ENCODE data around the gene GAREM1.

The GAREM1 gene

GRCh38 chr18:32378705-32379104 is 92.0 kb downstream of the GAREM1 start:
- Histone ChIP-seq H3K36me3 (ENCODE audit: control insufficient read depth, insufficient read depth, low read length) (no peaks in the 10 kb centered on the region), H3K27me3 (ENCODE audit: control insufficient read depth, insufficient read depth, low read length) (no peaks in the 10 kb centered on the region), H3K9ac (ENCODE audit: low read depth, low read length) (no peak overlapping the region), H3K4me3 (ENCODE audit: low read depth, low read length) (no peak overlapping the region), H3K4me1 (ENCODE audit: control insufficient read depth, insufficient read depth, low read length) (no peaks in the 10 kb centered on the region), H3K9me3 (ENCODE audit: control insufficient read depth, insufficient read depth, low read length) (no peaks in the 10 kb centered on the region)

- H3K9me3 ChIP-seq (ENCODE audit: control insufficient read depth, insufficient read depth, low read length) = no peaks in the 10 kb centered on the region
- H3K36me3 ChIP-seq (ENCODE audit: control insufficient read depth, insufficient read depth, low read length) = no peaks in the 10 kb centered on the region
- H3K27me3 ChIP-seq (ENCODE audit: control insufficient read depth, insufficient read depth, low read length) = no peaks in the 10 kb centered on the region
- peaks cover 3% of the 10 kb centered on the region for H3K4me1 ChIP-seq (ENCODE audit: control insufficient read depth, insufficient read depth, low read length)
- H3K4me3 ChIP-seq (ENCODE audit: low read depth, low read length) = no peak overlapping the region
- no peak overlapping the region for H3K9ac ChIP-seq (ENCODE audit: low read depth, low read length)
These were observed 96.7 kb downstream of the GAREM1 start for GRCh38 chr18:32373995-32374394.

- Histone ChIP-seq H3K9ac (ENCODE audit: low read depth, low read length) (no peak overlapping the region), H3K9me3 (ENCODE audit: control insufficient read depth, insufficient read depth, low read length) (no peaks in the 10 kb centered on the region), H3K27me3 (ENCODE audit: control insufficient read depth, insufficient read depth, low read length) (no peaks in the 10 kb centered on the region), H3K36me3 (ENCODE audit: control insufficient read depth, insufficient read depth, low read length) (no peaks in the 10 kb centered on the region), H3K4me1 (ENCODE audit: control insufficient read depth, insufficient read depth, low read length) (peaks cover 3% of the 10 kb centered on the region), H3K4me3 (ENCODE audit: low read depth, low read length) (no peak overlapping the region)
These were observed 97.2 kb downstream of the GAREM1 start for GRCh38 chr18:32373505-32373904.

- H3K27me3 ChIP-seq (ENCODE audit: control insufficient read depth, insufficient read depth, low read length) = no peaks in the 10 kb centered on the region
- no peaks in the 10 kb centered on the region for H3K9me3 ChIP-seq (ENCODE audit: control insufficient read depth, insufficient read depth, low read length)
- H3K9ac ChIP-seq (ENCODE audit: low read depth, low read length) = no peak overlapping the region
- peaks cover 3% of the 10 kb centered on the region for H3K4me1 ChIP-seq (ENCODE audit: control insufficient read depth, insufficient read depth, low read length)
- no peak overlapping the region for H3K4me3 ChIP-seq (ENCODE audit: low read depth, low read length)
- no peaks in the 10 kb centered on the region for H3K36me3 ChIP-seq (ENCODE audit: control insufficient read depth, insufficient read depth, low read length)
These were observed 98.2 kb downstream of the GAREM1 start for GRCh38 chr18:32372381-32373061.

GRCh38 chr18:32372047-32372380 is 98.7 kb downstream of the GAREM1 start:
- Histone ChIP-seq H3K4me3 (ENCODE audit: low read depth, low read length) (no peak overlapping the region), H3K9me3 (ENCODE audit: control insufficient read depth, insufficient read depth, low read length) (no peaks in the 10 kb centered on the region), H3K9ac (ENCODE audit: low read depth, low read length) (no peak overlapping the region), H3K36me3 (ENCODE audit: control insufficient read depth, insufficient read depth, low read length) (no peaks in the 10 kb centered on the region), H3K27me3 (ENCODE audit: control insufficient read depth, insufficient read depth, low read length) (no peaks in the 10 kb centered on the region), H3K4me1 (ENCODE audit: control insufficient read depth, insufficient read depth, low read length) (peaks cover 3% of the 10 kb centered on the region)

- no peaks in the 10 kb centered on the region for H3K36me3 ChIP-seq (ENCODE audit: control insufficient read depth, insufficient read depth, low read length)
- no peak overlapping the region for H3K9ac ChIP-seq (ENCODE audit: low read depth, low read length)
- no peak overlapping the region for H3K4me3 ChIP-seq (ENCODE audit: low read depth, low read length)
- H3K27me3 ChIP-seq (ENCODE audit: control insufficient read depth, insufficient read depth, low read length) = no peaks in the 10 kb centered on the region
- H3K9me3 ChIP-seq (ENCODE audit: control insufficient read depth, insufficient read depth, low read length) = no peaks in the 10 kb centered on the region
- peaks cover 3% of the 10 kb centered on the region for H3K4me1 ChIP-seq (ENCODE audit: control insufficient read depth, insufficient read depth, low read length)
These were observed 99.3 kb downstream of the GAREM1 start for GRCh38 chr18:32371384-32371783.

GRCh38 chr18:32368991-32369390 is 101.7 kb downstream of the GAREM1 start:
- no peak overlapping the region for H3K4me3 ChIP-seq (ENCODE audit: low read depth, low read length)
- no peaks in the 10 kb centered on the region for H3K9me3 ChIP-seq (ENCODE audit: control insufficient read depth, insufficient read depth, low read length)
- no peak overlapping the region for H3K9ac ChIP-seq (ENCODE audit: low read depth, low read length)
- no peaks in the 10 kb centered on the region for H3K27me3 ChIP-seq (ENCODE audit: control insufficient read depth, insufficient read depth, low read length)
- H3K4me1 ChIP-seq (ENCODE audit: control insufficient read depth, insufficient read depth, low read length) = peaks cover 3% of the 10 kb centered on the region
- no peaks in the 10 kb centered on the region for H3K36me3 ChIP-seq (ENCODE audit: control insufficient read depth, insufficient read depth, low read length)

GRCh38 chr18:32368170-32368569 is 102.5 kb downstream of the GAREM1 start:
- peaks cover 3% of the 10 kb centered on the region for H3K4me1 ChIP-seq (ENCODE audit: control insufficient read depth, insufficient read depth, low read length)

GRCh38 chr18:32366586-32367538 is 103.8 kb downstream of the GAREM1 start:
- Histone ChIP-seq H3K27me3 (ENCODE audit: control insufficient read depth, insufficient read depth, low read length) (no peaks in the 10 kb centered on the region), H3K4me1 (ENCODE audit: control insufficient read depth, insufficient read depth, low read length) (peaks cover 3% of the 10 kb centered on the region), H3K9ac (ENCODE audit: low read depth, low read length) (no peak overlapping the region), H3K36me3 (ENCODE audit: control insufficient read depth, insufficient read depth, low read length) (no peaks in the 10 kb centered on the region), H3K9me3 (ENCODE audit: control insufficient read depth, insufficient read depth, low read length) (no peaks in the 10 kb centered on the region), H3K4me3 (ENCODE audit: low read depth, low read length) (no peak overlapping the region)

More at GRCh38 chr18:32368170-32368569, 102.5 kb downstream of the GAREM1 start:
- H3K27me3 ChIP-seq (ENCODE audit: control insufficient read depth, insufficient read depth, low read length) = no peaks in the 10 kb centered on the region
- H3K4me3 ChIP-seq (ENCODE audit: low read depth, low read length) = no peak overlapping the region
- H3K36me3 ChIP-seq (ENCODE audit: control insufficient read depth, insufficient read depth, low read length) = no peaks in the 10 kb centered on the region
- no peaks in the 10 kb centered on the region for H3K9me3 ChIP-seq (ENCODE audit: control insufficient read depth, insufficient read depth, low read length)
- no peak overlapping the region for H3K9ac ChIP-seq (ENCODE audit: low read depth, low read length)

GRCh38 chr18:32362484-32362883 is 108.2 kb downstream of the GAREM1 start:
- no peak overlapping the region for H3K4me3 ChIP-seq (ENCODE audit: low read depth, low read length)
- H3K9me3 ChIP-seq (ENCODE audit: control insufficient read depth, insufficient read depth, low read length) = no peaks in the 10 kb centered on the region
- H3K36me3 ChIP-seq (ENCODE audit: control insufficient read depth, insufficient read depth, low read length) = no peaks in the 10 kb centered on the region
- H3K27me3 ChIP-seq (ENCODE audit: control insufficient read depth, insufficient read depth, low read length) = no peaks in the 10 kb centered on the region
- H3K4me1 ChIP-seq (ENCODE audit: control insufficient read depth, insufficient read depth, low read length) = peaks cover 3% of the 10 kb centered on the region
- H3K9ac ChIP-seq (ENCODE audit: low read depth, low read length) = no peak overlapping the region

GRCh38 chr18:32360682-32361345 is 109.9 kb downstream of the GAREM1 start:
- Histone ChIP-seq H3K4me1 (ENCODE audit: control insufficient read depth, insufficient read depth, low read length) (peaks cover 3% of the 10 kb centered on the region), H3K4me3 (ENCODE audit: low read depth, low read length) (no peak overlapping the region), H3K36me3 (ENCODE audit: control insufficient read depth, insufficient read depth, low read length) (no peaks in the 10 kb centered on the region), H3K27me3 (ENCODE audit: control insufficient read depth, insufficient read depth, low read length) (no peaks in the 10 kb centered on the region), H3K9me3 (ENCODE audit: control insufficient read depth, insufficient read depth, low read length) (no peaks in the 10 kb centered on the region), H3K9ac (ENCODE audit: low read depth, low read length) (no peak overlapping the region)
